Right kidney (tissue), 1 donor: ENCODE data around the gene SLC25A29.
A peak's percentile ranks its signal among the peaks of the same experiment; 100 is the strongest.
"Not testable (repeated sequence)": the region's sequence is repeated elsewhere in the genome, so short reads cannot be mapped to it uniquely, and the experiment has no call there.

Source experiments
- DNase-seq: peaks from one replicate; pipeline ENCODE4 v3.0.0-alpha.2; 2016

SLC25A29 gene

DNA sequence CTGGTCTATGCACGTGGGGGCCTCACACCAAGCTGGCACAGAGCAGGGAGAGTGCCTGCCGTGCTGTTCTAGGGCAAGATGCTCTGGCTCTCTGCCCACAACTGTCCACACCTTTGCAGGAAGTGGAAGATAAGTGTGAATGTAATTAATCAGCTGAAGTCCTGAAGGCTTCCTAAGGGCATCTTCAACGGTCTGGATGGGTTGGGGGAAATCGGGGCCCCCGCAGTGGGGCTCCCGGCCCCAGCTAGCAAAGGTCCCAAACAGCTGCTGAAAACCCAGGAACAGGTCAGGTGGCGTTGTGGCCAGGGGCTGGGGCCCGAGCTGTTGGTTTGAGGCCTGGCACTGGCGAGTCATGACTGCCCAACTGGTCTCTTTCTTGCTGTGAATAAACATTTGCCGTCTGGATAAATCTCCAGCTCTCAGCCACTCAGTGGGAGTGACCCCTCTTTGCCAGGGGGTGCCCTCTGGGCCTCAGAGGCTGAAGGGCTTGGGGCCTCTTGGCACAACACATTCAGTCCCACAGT is 6.7 kb upstream of the SLC25A29 start:
- DNase-seq: no peak

DNA sequence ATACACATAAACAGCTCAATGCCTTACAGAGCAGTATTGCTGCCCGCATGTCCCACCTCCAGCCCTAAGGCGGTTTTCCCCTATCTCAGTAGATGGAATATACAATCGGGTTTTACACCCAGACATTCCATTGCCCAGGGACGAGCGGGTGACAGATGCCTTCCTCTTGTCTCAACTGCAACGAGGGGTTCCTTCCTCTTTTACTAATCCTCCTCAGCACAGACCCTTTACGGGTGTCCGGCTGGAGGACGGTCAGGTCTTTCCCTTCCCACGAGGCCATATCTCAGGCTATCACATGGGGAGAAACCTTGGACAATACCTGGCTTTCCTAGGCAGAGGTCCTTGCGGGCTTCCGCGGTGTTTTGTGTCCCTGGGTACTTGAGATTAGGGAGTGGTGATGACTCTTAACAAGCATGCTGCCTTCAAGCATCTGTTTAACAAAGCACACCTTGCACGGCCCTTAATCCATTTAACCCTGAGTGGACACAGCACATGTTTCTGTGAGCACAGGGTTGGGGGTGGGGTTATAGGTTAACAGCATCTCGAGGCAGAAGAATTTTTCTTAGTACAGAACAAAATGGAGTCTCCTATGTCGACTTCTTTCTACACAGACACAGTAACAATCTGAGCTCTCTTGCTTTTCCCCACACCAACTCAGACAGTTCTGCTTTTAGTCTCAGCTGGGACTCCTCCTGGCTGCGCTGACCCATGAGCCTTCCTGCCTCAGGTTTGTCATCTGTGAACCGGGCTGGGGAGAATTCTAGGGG is 6.0 kb upstream of the SLC25A29 start:
- DNase-seq: not testable (repeated sequence)

DNA sequence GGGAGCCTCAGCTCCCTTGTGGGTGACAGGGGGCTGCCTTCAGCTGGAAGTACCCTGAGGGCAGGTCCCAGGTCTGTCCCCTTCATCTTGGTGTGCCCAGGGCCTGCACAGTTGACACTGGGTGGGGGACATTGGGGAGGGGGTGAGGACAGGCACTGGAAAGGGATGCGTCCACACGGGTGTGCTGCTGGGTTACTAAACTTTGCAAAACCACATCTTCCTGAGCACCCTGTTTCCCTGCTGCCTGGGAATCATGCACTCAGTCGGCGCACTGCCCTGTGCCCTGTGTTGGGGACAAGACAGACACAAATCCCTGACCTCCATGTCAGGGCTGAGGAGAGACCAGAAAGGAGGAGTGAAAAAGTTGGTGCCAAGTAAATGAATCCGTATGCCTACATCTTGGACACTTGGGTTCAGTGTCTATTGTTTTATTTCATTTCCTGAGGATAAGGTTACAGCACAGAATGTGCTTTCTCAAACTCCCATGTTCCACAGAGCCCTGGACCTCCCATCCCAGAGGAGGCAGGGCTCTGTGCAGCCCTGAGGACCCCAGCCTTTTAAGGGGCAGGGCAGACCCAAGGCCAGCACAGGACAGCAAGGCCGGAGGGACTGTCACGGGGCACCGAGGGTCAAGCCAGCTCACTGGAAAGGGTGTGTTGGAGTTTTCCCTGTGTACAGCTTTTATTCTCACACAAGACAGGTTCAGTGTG is 2.9 kb upstream of the SLC25A29 start:
- no peak for DNase-seq

- not testable (repeated sequence) for DNase-seq
These were observed 2.2 kb upstream of the SLC25A29 start for GRCh38 chr14:100308427-100308792.

DNA sequence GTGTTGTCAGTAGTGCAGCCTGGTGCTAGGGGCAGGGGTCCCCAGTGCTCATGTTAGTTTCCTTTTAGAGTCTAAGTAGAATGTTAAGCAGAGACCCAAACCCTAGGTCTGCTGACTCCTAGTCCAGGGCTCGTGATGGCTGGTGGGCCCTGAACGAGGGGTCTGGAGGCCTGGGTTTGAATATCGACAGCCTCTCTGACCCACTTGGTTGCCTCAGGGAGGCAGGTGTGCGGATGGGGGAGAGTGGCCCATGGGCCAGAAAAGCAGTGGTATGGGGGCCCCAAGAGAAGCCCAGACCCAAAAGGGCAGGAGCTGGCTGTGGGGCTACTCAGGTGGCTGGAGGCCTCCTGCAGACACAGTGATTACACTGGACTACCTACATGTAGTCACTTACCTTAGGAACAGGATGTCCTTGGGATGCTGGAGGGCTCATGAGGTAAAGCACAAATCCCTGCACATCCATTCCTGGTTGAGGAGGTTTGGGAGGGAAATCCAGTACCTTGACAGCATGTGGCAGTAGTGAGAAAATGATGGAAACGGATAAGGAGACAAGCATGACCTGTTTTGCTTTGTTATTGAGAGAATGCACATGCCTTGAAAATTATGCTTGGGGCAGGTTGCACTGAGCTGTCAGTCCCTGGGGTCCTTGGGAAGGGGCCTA is 1.7 kb upstream of the SLC25A29 start:
- DNase-seq: no peak

DNA sequence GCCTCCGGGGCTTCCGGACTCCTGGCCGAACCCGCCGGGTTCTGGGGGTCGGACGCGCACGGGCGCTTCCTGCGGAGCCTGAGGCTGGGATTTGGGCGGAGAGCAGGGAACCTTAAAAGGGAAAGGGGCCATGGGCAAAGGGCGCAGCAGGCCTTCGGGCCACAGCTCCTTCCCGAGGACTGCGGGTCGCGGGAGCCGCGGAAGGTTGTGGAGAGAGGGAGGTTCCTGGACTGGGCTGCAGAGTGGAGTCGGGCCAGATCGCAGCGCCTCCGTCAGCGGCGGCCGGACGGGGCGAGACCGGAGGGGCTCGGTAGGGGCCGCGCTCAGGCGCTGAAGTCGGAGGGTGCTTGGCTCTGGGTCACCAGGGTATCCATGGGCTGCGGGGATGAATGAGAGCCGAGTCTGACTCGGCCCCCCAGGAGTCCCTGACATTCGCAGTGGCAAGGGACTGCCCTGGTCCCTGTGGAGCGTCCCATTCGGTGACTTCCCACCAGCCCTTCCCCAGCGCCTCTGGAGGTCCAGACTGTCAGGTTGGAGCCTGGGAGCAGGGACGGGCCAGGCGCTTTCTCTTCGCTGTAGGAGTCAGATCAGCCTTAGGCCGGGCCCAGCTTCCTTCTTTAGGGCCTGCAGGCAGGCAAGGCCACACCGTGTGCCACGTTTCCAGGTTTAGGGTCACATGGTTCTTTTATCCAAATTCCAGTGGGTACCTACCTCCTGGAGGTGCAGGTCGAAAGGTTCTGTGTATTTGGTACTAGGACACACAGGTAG is 938 bp upstream of the SLC25A29 start:
- DNase-seq: peak; percentile 94

GRCh38 chr14:100305324-100306100 is 732 bp downstream of the SLC25A29 start:
- DNase-seq: peak; percentile 63

DNA sequence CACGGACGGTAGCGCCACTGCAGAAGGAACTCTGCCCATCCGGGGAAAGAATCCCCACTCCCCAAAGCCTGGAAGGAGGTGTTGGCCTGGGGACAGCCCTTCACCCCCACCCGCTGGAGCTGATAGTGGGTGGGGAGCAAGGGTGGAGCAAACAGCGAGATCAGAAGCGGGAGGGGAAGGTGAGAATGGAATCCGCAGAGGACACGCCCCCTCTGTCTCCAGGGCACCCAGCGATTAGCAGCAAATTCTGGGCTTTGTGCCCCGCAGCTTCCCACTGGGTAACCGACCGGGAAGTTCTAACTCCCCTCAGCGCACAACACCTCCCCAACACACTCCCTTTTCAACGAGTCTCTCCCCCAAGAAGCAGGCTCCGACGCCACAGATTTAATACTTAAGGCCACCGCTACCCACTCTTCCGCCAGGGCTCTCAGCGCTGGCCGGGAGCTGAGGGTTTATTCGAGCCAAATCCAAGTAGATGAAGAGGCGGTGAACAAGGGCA is 1.4 kb downstream of the SLC25A29 start:
- no peak for DNase-seq

GRCh38 chr14:100303925-100304324 is 2.3 kb downstream of the SLC25A29 start:
- DNase-seq: no peak

DNA sequence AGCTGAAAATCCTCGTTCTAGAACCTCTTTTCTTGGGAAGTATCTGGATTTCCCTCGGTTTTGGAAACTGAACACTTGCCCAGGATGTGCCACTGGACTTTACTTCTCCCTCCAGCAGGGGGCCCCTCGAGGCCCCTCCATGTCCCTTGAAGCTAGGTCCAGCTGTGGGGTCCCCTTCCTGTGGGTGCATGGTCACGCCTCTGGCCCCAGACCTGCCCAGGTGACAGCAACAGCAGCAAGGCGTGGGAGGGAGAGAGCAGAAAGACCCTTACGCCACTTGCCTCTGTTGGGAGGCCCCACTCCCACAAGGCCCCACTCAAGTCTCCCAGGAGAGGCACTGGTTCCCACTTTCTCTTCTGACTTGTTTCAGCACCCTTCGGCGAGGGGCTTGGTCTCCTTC is 3.1 kb downstream of the SLC25A29 start:
- DNase-seq: no peak

- DNase-seq: no peak
These were observed 3.6 kb downstream of the SLC25A29 start for GRCh38 chr14:100302616-100303015.

DNA sequence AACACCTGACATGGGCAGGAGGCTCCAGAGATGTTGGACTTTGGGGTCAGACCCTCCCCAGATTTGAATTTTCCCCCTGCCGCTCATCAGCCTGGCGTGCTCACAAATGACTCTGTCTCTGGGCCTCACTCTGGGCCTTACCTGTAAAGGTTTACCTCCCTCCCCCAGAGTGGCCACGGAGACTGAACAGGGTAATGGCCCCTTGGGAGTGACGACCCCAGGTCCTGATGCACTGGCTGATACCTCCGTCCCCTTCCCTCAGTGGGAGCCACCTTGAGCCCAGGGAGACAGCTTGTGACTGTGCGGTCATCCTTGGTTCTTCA is 7.0 kb downstream of the SLC25A29 start:
- no peak for DNase-seq

DNA sequence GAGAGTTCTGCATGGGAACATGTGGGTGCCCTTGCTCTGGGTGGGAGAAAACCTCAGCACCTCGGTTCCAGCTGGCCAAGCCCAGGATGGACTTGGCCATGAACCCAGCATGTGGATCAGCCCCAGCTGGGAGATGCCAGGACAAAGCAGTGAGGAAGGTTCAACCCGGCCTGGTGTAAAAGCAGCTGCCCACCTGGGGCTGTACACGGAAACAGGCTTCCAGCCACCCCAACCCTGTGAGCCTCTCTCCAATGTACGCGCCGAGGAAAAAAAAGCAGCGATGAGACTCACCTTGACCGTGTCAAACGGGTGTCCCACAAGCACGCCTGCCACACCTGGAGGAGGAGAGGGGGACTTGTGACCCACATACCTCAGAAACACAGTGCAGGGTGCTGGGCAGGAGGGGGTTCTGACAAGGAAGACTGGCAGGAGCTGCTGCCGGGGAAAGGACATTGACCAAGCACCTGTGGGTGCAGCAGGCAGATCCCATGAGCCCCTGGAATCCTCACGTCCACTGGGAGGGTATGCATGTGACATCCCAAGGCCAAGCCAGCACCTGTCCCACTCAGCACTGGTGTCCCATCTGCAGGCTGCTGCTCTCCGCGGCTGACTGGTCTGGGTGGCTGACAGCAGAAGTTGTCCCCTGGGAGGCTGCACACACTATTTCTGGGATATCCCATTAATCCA is 7.5 kb downstream of the SLC25A29 start:
- no peak for DNase-seq

- DNase-seq: no peak
These were observed 8.6 kb downstream of the SLC25A29 start for GRCh38 chr14:100297320-100298300.

DNA sequence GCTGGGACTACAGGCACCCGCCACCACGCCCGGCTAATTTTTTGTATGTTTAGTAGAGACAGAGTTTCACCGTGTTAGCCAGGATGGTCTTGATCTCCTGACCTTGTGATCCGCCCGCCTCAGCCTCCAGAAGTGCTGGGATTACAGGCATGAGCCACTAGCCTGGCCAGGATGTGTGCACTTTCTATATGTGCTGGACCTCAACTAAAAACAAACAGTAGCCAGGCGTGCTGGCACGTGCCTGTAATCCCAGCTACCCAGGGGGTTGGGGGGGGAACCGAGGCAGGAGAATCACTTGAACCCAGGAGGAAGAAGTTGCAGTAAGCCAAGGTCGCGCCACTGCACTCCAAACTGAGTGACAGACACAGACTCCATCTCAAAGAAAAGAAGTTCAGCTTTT is 9.5 kb downstream of the SLC25A29 start:
- not testable (repeated sequence) for DNase-seq

DNA sequence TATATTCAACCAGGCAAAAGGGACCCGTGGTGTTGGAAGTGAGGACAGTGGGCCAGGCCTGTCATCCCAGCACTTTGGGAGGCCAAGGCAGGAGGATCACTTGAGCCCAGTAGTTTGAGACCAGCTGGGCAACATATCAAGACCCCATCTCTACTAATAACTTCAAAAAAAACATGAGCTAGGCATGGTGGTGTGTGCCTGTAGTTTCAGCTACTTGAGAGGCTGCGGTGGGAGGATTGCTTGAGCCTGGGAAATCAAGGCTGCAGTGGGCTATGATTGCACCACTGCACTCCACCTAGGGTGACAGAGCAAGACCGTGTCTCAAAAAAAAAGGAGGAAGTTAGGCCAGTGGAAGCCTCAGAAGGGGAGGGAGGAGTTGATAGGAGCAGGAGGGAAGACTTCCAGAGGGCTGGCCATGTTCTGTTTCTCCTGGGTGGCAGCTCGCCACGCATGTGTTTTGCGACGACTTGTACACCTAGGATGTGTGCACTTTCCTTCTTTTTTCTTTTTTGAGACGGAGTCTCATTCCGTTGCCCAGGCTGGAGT is 10.1 kb downstream of the SLC25A29 start:
- DNase-seq: no peak

GRCh38 chr14:100295376-100296105 is 10.7 kb downstream of the SLC25A29 start:
- DNase-seq: no peak

DNA sequence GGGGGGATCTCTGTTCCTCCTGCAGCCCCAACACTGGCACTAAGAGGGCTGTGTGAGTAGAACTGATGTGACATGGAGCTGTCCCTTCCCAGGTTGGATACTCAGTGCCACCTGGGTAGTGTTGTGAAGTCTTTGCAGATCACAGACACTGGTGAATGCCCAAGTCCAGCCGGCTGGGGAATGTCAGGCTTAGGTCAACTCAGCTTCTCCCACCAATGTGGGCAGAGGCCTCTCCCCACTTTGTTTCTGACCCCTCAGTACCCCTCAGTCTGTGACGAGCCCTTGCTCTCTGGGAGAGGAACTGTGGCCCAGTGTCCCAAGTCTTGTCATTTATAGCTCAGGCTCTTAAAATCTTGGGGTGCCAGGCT is 11.3 kb downstream of the SLC25A29 start:
- no peak for DNase-seq
